Fibroblast of the aortic adventitia (primary cell): ENCODE measurements around the gene CNOT8. TPM values are rescaled to one million over a fixed set of nuclear protein-coding genes. Genes with fewer than 3 reads are reported as not detected.
"Not testable (repeated sequence)": the region's sequence is repeated elsewhere in the genome, so short reads cannot be mapped to it uniquely, and the experiment has no call there.

Experiments
- DNase-seq: peaks from one replicate; pipeline ENCODE4 v3.0.0-alpha.2; 2010; ENCODE audit warnings: low read depth
- H3K4me3 ChIP-seq: 2 replicates; pipeline ENCODE4 v1.5.1; 2011; ENCODE audit warnings: low read depth, mild to moderate bottlenecking, control low read depth, low read length, moderate library complexity
- total RNA-seq: library from RNA; depleted of rRNA; stranded (reverse); fragments of >200 nt; gene quantifications from 2 replicates; pipeline ENCODE4 v1.2.3, GENCODE V29; 2012; ENCODE audit warnings: low replicate concordance
- TF ChIP-seq, protein P1 (sequence below): IDR thresholded peaks from 2 replicates; pipeline ENCODE4 v1.5.1; 2011; ENCODE audit warnings: mild to moderate bottlenecking, low read length, control low read depth, inconsistent platforms; ENCODE audit not compliant: insufficient read depth

Gene CNOT8
- total RNA-seq, 1 donor = 38.8 TPM

DNA sequence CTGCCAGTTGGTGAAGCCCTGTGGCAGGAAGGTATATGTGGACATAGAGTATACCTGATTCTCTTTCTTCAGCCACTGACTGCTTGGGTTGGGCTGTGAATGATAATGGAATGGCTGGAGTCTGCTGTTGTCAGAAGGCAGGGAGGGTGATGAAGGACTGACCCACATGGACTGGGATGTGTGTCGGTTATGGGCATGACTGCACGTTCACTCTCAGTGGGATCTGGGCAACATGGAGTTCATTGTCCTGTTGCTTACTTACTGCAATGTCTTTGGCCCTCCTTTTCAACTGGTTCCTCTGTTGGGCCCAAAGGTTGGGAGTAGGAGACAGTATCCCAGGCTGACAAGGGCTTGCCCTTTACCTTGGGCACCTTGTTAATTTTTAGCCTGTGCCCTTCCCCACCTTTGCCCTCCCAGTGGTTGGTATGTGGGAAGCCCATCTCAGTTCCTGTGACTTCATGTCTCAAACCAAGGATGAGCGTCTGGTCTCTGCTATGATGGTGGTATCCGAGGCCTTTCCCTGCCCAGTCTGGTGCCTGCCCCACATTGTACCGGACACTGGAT is 42.7 kb upstream of the CNOT8 start:
- TF ChIP-seq, protein P1, sequence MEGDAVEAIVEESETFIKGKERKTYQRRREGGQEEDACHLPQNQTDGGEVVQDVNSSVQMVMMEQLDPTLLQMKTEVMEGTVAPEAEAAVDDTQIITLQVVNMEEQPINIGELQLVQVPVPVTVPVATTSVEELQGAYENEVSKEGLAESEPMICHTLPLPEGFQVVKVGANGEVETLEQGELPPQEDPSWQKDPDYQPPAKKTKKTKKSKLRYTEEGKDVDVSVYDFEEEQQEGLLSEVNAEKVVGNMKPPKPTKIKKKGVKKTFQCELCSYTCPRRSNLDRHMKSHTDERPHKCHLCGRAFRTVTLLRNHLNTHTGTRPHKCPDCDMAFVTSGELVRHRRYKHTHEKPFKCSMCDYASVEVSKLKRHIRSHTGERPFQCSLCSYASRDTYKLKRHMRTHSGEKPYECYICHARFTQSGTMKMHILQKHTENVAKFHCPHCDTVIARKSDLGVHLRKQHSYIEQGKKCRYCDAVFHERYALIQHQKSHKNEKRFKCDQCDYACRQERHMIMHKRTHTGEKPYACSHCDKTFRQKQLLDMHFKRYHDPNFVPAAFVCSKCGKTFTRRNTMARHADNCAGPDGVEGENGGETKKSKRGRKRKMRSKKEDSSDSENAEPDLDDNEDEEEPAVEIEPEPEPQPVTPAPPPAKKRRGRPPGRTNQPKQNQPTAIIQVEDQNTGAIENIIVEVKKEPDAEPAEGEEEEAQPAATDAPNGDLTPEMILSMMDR = no peak
- no peak overlapping the region for H3K4me3 ChIP-seq
- no peak for DNase-seq

DNA sequence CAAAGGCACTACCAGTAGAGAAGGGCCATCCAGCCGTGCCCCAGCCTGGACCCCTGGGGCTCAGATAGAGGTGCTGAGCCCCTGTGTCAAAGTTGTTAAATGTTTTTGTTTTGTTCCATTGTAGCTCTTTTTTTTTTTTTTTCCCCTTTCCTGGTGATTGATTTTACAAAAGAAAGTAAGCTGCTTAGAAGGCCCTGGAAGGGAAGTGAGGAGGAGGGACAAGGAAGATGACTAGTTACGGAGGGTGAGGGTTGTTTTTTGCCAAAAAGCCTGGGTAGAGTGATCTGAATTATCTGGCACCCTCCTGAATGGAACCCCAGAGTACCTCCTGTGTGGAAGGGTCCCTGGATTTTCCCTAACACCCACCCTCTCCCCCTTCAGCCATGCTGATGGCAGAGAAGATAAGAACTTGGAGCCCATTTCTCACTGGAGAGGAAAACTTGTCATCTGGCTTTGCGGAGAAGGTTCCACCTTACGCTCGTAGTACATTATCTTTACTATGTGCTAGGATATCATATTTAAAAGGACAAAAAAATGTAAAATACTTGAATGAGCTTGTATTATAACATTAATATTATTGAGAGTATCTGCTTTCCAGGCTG is 41.4 kb upstream of the CNOT8 start:
- no peak for DNase-seq
- TF ChIP-seq, protein P1 = no peak
- H3K4me3 ChIP-seq = no peak overlapping the region

DNA sequence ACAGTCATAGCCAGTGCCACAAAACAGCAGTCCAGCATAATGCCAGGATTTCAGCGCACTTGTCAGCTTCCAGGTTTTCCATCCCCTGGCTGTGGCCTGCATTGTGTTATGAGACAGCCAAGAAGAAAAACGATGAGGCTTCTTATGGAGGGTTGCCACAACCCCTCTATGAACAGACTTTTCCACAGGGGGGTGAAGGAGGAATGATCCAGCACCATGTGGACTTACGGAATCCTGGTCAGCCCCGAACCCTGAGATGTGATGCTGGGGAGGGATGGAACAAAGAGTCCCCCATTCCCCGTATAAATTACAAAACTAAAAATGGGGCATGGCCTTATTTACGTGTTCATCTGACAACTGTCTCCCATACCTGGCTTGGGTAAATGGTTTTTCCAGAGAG is 40.6 kb upstream of the CNOT8 start:
- TF ChIP-seq, protein P1 = no peak
- DNase-seq = no peak
- no peak overlapping the region for H3K4me3 ChIP-seq

DNA sequence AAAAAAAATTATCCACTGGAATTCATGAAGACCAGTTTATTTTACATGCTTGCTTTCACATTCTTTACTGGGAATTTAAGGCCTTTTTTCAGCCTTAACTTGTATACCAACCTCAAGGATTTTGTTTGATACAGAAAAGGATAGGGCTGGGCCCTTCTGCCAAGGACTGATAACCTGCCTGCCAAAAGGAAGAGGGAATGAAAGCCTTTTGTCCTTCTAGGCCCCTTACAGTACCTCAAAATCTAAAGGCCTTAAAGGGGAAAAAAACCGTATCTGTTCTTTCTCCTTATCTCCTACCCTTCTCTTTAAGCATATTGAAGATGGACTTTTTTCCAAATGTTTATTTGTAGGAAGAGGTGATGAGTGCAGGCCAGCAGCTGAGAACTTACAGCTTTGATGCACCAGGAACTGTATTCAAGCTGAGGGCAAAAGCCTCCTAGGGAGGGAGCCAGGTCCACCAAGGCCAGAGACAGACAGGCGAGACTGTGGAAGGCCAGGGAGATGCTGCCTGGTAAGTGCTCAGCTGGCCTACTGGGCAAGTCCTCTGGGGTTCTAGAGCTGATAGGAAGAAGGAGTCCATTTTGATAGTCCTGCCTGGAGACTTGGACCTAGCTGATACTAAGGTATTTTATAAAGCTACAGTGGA is 39.8 kb upstream of the CNOT8 start:
- DNase-seq = no peak
- no peak overlapping the region for H3K4me3 ChIP-seq
- TF ChIP-seq, protein P1 = no peak

DNA sequence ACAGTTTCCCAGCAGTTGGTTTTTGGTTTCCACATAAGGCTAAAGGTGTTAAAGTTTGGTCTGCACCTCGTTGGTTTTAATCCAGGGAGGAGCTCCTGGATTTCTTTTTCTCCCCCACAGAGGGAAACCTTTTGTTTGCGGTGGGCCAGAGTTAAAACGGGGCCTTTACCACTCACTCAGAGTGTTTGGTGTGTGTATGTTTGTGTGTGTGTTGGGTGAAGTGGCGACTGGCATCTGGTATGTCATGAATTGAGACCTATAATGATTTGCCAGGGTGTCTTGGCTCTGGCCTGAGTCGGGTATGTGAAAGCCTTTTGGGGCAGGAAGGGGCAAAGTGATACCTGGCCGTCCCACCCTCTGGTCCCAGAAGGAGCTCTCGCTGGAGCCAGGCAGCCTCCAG is 38.9 kb upstream of the CNOT8 start:
- TF ChIP-seq, protein P1 = no peak
- no peak for DNase-seq
- no peak overlapping the region for H3K4me3 ChIP-seq

DNA sequence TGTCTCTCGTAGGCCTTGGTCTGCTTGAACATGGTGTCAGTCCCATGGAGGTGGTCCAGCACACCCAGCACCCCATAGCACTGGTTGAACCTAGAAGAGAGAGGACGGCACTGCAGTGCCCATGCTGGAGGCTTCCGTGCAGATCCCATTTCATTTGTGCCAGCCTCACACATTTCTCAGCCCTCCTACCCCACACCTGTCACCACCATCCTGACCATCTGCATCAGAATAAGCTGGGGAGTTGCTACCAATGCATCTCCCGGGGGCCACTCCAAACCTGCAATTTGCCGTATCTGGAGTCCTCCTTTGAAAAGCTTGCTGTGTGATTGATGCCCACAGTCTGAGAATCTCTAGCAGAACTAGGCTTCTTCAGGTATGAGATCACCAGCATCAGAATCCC is 38.0 kb upstream of the CNOT8 start:
- TF ChIP-seq, protein P1 = no peak
- no peak for DNase-seq
- no peak overlapping the region for H3K4me3 ChIP-seq

DNA sequence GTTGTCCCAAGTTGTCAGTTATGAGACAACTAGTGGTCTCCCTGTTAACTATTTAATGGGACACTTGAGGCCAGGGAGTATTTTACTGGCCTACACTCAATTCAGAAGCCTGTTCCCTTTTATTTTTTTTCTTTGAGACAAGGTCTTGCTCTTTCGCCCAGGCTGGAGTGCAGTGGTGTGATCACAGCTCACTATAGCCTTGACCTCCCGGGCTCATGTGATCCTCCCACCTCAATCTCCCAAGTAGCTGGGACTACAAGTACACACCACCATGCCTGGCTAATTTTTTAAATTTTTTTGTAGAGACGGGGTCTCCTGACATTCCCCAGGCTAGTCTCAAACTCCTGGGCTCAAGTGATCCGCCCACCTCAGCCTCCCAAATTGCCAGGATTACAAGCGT is 35.5 kb upstream of the CNOT8 start:
- not testable (repeated sequence) for DNase-seq, H3K4me3 ChIP-seq
